Kidney capillary endothelial cell (primary cell): ENCODE measurements around the gene DST.

Source experiments
- DNase-seq: peaks from one replicate; pipeline ENCODE4 v3.0.0-alpha.2; 2018; ENCODE audit warnings: low spot score

DST gene

GRCh38 chr6:56480654-56481337 lies 161.9 kb downstream of the DST start:
- no peak for DNase-seq

- DNase-seq, result no peak
These were observed 162.4 kb downstream of the DST start for GRCh38 chr6:56480246-56480645.

- DNase-seq, result no peak
These were observed 163.3 kb downstream of the DST start for GRCh38 chr6:56479381-56479780.

- DNase-seq, result no peak
These were observed 164.5 kb downstream of the DST start for GRCh38 chr6:56478202-56478601.

GRCh38 chr6:56477241-56477640 lies 165.4 kb downstream of the DST start:
- DNase-seq, result no peak

GRCh38 chr6:56475736-56476457 lies 166.8 kb downstream of the DST start:
- no peak for DNase-seq

GRCh38 chr6:56474532-56474931 lies 168.2 kb downstream of the DST start:
- no peak for DNase-seq

- DNase-seq, result no peak
These were observed 179.2 kb downstream of the DST start for GRCh38 chr6:56463443-56463842.

- no peak for DNase-seq
These were observed 183.5 kb downstream of the DST start for GRCh38 chr6:56459030-56459805.

GRCh38 chr6:56458324-56458884 lies 184.3 kb downstream of the DST start:
- DNase-seq, result no peak

- no peak for DNase-seq
These were observed 185.9 kb downstream of the DST start for GRCh38 chr6:56456785-56457184.

- DNase-seq, result no peak
These were observed 191.6 kb downstream of the DST start for GRCh38 chr6:56450882-56451739.

- no peak for DNase-seq
These were observed 192.3 kb downstream of the DST start for GRCh38 chr6:56450376-56450775.

- no peak for DNase-seq
These were observed 194.6 kb downstream of the DST start for GRCh38 chr6:56448046-56448445.

- DNase-seq, result no peak
These were observed 196.9 kb downstream of the DST start for GRCh38 chr6:56445818-56446217.

GRCh38 chr6:56444855-56445254 lies 197.8 kb downstream of the DST start:
- DNase-seq, result no peak

GRCh38 chr6:56440551-56440981 lies 202.1 kb downstream of the DST start:
- DNase-seq, result no peak

GRCh38 chr6:56437171-56437900 lies 205.4 kb downstream of the DST start:
- DNase-seq, result no peak

GRCh38 chr6:56435754-56436153 lies 206.9 kb downstream of the DST start:
- no peak for DNase-seq

- DNase-seq, result no peak
These were observed 207.4 kb downstream of the DST start for GRCh38 chr6:56435326-56435725.

- no peak for DNase-seq
These were observed 208.1 kb downstream of the DST start for GRCh38 chr6:56434606-56435005.
